GM21367 (cell line): Measurements from ENCODE around the gene PLEKHS1.
"Not testable (repeated sequence)": the region's sequence is repeated elsewhere in the genome, so short reads cannot be mapped to it uniquely, and the experiment has no call there.

Experiments used
- ATAC-seq: cut with Tn5 transposase; IDR thresholded peaks from one replicate; pipeline ENCODE4 v1.9.1; 2021; ENCODE audit not compliant: unreplicated experiment

The PLEKHS1 gene

GRCh38 chr10:113782986-113783704 is 31.7 kb downstream of the PLEKHS1 start:
- no peak for ATAC-seq

GRCh38 chr10:113788604-113789083 is 37.2 kb downstream of the PLEKHS1 start:
- ATAC-seq = peak; percentile 53

GRCh38 chr10:113791691-113792090 is 40.2 kb downstream of the PLEKHS1 start:
- no peak for ATAC-seq

- no peak for ATAC-seq
Observed at GRCh38 chr10:113801569-113801968, 50.1 kb downstream of the PLEKHS1 start.

- no peak for ATAC-seq
Observed at GRCh38 chr10:113802997-113803396, 51.5 kb downstream of the PLEKHS1 start.

- ATAC-seq = no peak
Observed at GRCh38 chr10:113806503-113806902, 55.0 kb downstream of the PLEKHS1 start.

- no peak for ATAC-seq
Observed at GRCh38 chr10:113808168-113808567, 56.7 kb downstream of the PLEKHS1 start.

- ATAC-seq = not testable (repeated sequence)
Observed at GRCh38 chr10:113814700-113815099, 63.2 kb downstream of the PLEKHS1 start.

- no peak for ATAC-seq
Observed at GRCh38 chr10:113819989-113820388, 68.5 kb downstream of the PLEKHS1 start.

- ATAC-seq = no peak
Observed at GRCh38 chr10:113820507-113820906, 69.0 kb downstream of the PLEKHS1 start.

GRCh38 chr10:113821306-113821705 is 69.8 kb downstream of the PLEKHS1 start:
- ATAC-seq = not testable (repeated sequence)

GRCh38 chr10:113822174-113822573 is 70.7 kb downstream of the PLEKHS1 start:
- no peak for ATAC-seq

- no peak for ATAC-seq
Observed at GRCh38 chr10:113823389-113823788, 71.9 kb downstream of the PLEKHS1 start.

GRCh38 chr10:113825791-113826190 is 74.3 kb downstream of the PLEKHS1 start:
- ATAC-seq = no peak

GRCh38 chr10:113828567-113828966 is 77.1 kb downstream of the PLEKHS1 start:
- ATAC-seq = not testable (repeated sequence)
